ENCODE results near the gene FYB1. TPM values are rescaled to one million over a fixed set of nuclear protein-coding genes. Genes with fewer than 3 reads are reported as not detected.

FYB1 gene
- total and polyA plus RNA-seq, 2 of the 8 experiments (the other 6 are each of a cell fraction or from before 2014, with no cell fraction given), result not detected

GRCh38 chr5:39092581-39093351 is 126.6 kb downstream of the FYB1 start:
- DNase-seq (ENCODE audit: low read depth in 1 of 2, low spot score in 2 of 2), result no peak
- Histone ChIP-seq H2BK5ac (ENCODE audit: low read depth, low read length) (no peak overlapping the region), H3K18ac (ENCODE audit: extremely low read depth, low read length) (no peak overlapping the region), H2AFZ (ENCODE audit: low read length) (no peak overlapping the region), H4K20me1 (replicated peaks in 1 of 2; ENCODE audit: control insufficient read depth in 1 of 2, insufficient read depth in 2 of 2, low read length in 2 of 2) (no peaks in the 10 kb centered on the region), H3K27ac (ENCODE audit: low read depth, low read length) (no peak overlapping the region), H3K4me2 (ENCODE audit: insufficient read depth in 1 of 2, low read depth in 2 of 2, low read length in 2 of 2) (no peak overlapping the region), H3K23me2 (ENCODE audit: low read depth, low read length) (no peaks in the 10 kb centered on the region), H3K36me3 (ENCODE audit: control insufficient read depth in 2 of 4, insufficient read depth in 4 of 4, low read length in 3 of 4) (no peaks in the 10 kb centered on the region), H4K5ac (ENCODE audit: insufficient read length, low read depth, low read length) (no peak overlapping the region), H3K4ac (replicated peaks; ENCODE audit: insufficient read length, low read depth, low read length) (no peak overlapping the region), H3K4me1 (replicated peaks in 1 of 4; ENCODE audit: control insufficient read depth in 3 of 4, insufficient read depth in 4 of 4, low read length in 3 of 4) (no peaks in the 10 kb centered on the region), H3K9ac (replicated peaks in 1 of 4; ENCODE audit: extremely low read depth in 1 of 4, low read depth in 3 of 4, low read length in 3 of 4) (no peak overlapping the region), H3K4me3 (ENCODE audit: extremely low read depth in 1 of 4, insufficient read depth in 2 of 4, low read depth in 3 of 4, low read length in 4 of 4) (no peak overlapping the region), H3K56ac (replicated peaks; ENCODE audit: insufficient read length, low read depth, low read length) (no peak overlapping the region), H3K79me2 (ENCODE audit: control insufficient read depth in 1 of 2, insufficient read depth in 2 of 2, low read length in 2 of 2) (no peaks in the 10 kb centered on the region), H4K91ac (replicated peaks; ENCODE audit: insufficient read length, low read length) (no peak overlapping the region), H3K14ac (ENCODE audit: insufficient read length) (no peak overlapping the region), H2BK20ac (ENCODE audit: low read length) (no peak overlapping the region), H3K79me1 (ENCODE audit: low read depth, low read length) (no peaks in the 10 kb centered on the region), H2BK15ac (ENCODE audit: low read length) (no peak overlapping the region), H4K8ac (ENCODE audit: extremely low read depth, insufficient read depth, low read length) (no peak overlapping the region), H2AK5ac (ENCODE audit: low read depth, low read length) (no peak overlapping the region), H3K23ac (ENCODE audit: insufficient read length) (no peak overlapping the region), H2BK120ac (replicated peaks; ENCODE audit: low read depth, low read length) (no peak overlapping the region), H3K9me3 (ENCODE audit: insufficient read depth in 2 of 2, low read depth in 1 of 2, low read length in 1 of 2) (no peaks in the 10 kb centered on the region), H2BK12ac (ENCODE audit: low read depth, low read length) (no peak overlapping the region), H3K27me3 (replicated peaks in 1 of 4; ENCODE audit: control insufficient read depth in 3 of 4, extremely low read depth in 1 of 4, insufficient read depth in 3 of 4, low read length in 3 of 4) (no peaks in the 10 kb centered on the region)
- ChIA-PET CTCF (ENCODE audit: partially characterized antibody) (interaction anchor here (1.0 to 3.8 kb wide), 3 partner anchors 12 to 13 kb away, joined by 3 to 21 read pairs (median 4); no protein-coding TSS in a partner anchor), POLR2A (ENCODE audit: partially characterized antibody) (no interaction called here)
- TF ChIP-seq HDAC6 (IDR thresholded peaks at IDR 0.05; ENCODE audit: low read depth, low read length) (no peak), MAX (IDR thresholded peaks at IDR 0.05) (no peak), CTCF (IDR thresholded peaks at IDR 0.05; ENCODE audit: control extremely low read depth in 1 of 3, insufficient read depth in 1 of 3, low read depth in 1 of 3, low read length in 3 of 3) (no peak), EGR1 (IDR thresholded peaks at IDR 0.05; ENCODE audit: borderline replicate concordance, low read depth, low read length) (no peak), SAP30 (IDR thresholded peaks at IDR 0.05; ENCODE audit: insufficient read depth, insufficient replicate concordance, low read length) (no peak), TAF1 (IDR thresholded peaks at IDR 0.05; ENCODE audit: low read depth, low read length) (no peak), HDAC2 (IDR thresholded peaks at IDR 0.05; ENCODE audit: borderline replicate concordance in 1 of 2, low read depth in 2 of 2, low read length in 2 of 2) (no peak), TBP (IDR thresholded peaks at IDR 0.05; ENCODE audit: low read depth, low read length) (no peak)
- no peak for FAIRE-seq
- 86% methylated on average over 4 of the region's 4 CpGs; no CpG with 5 or more reads in 1 of the 2 experiments for WGBS, 2 experiments (ENCODE audit: extremely low coverage in 1 of 2, insufficient coverage in 1 of 2, insufficient read length in 1 of 2, insufficient replicate concordance in 2 of 2, low coverage in 1 of 2, low lambda C conversion rate in 2 of 2, missing lambda C conversion rate in 1 of 2)

All from H1 (cell line).